Panc1 (cell line): ENCODE results near the gene TMEM184C. TPM values are rescaled to one million over a fixed set of nuclear protein-coding genes. Genes with fewer than 3 reads are reported as not detected.

Source experiments
- ATAC-seq: fragments of 200-7000 bp; cut with Tn5 transposase; 2 replicates; pipeline ENCODE4 v1.9.1; 2020; ENCODE audit warnings: mild to moderate bottlenecking, moderate library complexity
- BruUV-seq: library from RNA; stranded (reverse); fragments of 400-500 nt; replicated peaks from 2 replicates; lab custom pipeline; 2021; lab: Mats Ljungman, UMichigan
- CTCF ChIA-PET: fragments of 300-600 bp; sonication (Branson Sonifier 250); formaldehyde crosslinking; loops from one replicate; lab custom pipeline; 2022; ENCODE audit warnings: antibody characterized with exemption; lab: Charles Lee
- POLR2A ChIA-PET: fragments of 300-600 bp; sonication (Branson Sonifier 250); formaldehyde crosslinking; loops from one replicate; lab custom pipeline; 2022; ENCODE audit warnings: antibody characterized with exemption; lab: Charles Lee
- DNase-seq: peaks from one replicate; pipeline ENCODE4 v3.0.0-alpha.2; 2010; ENCODE audit warnings: low read depth, low spot score
- H3K27ac ChIP-seq: 2 replicates; pipeline ENCODE4 v1.5.1; 2011; ENCODE audit warnings: mild to moderate bottlenecking, low read length, inconsistent platforms
- H3K27me3 ChIP-seq: fragments of 200-500 bp; sonication (Bioruptor generic); 2 replicates; pipeline ENCODE4 v1.6.0; 2014; ENCODE audit warnings: low read length, inconsistent platforms; ENCODE audit not compliant: control insufficient read depth, insufficient read depth
- H3K36me3 ChIP-seq: fragments of 200-500 bp; sonication (Bioruptor generic); 2 replicates; pipeline ENCODE4 v1.5.1; 2014; ENCODE audit warnings: inconsistent platforms, mild to moderate bottlenecking, low read length, moderate library complexity; ENCODE audit not compliant: control insufficient read depth, insufficient read depth
- H3K4me1 ChIP-seq: 2 replicates; pipeline ENCODE4 v1.5.1; 2011; ENCODE audit warnings: inconsistent platforms, mild to moderate bottlenecking, low read length, moderate library complexity; ENCODE audit not compliant: control insufficient read depth, insufficient read depth
- H3K4me3 ChIP-seq, 2 experiments: 2 replicates each; pipeline ENCODE4 v1.5.1; 2011 to 2012; ENCODE audit warnings: low read depth in 2 of 2, low read length in 2 of 2, mild to moderate bottlenecking in 2 of 2, inconsistent platforms in 1 of 2, moderate library complexity in 1 of 2
- H3K9me3 ChIP-seq: fragments of 200-500 bp; sonication (Bioruptor generic); 2 replicates; pipeline ENCODE4 v1.5.1; 2014; ENCODE audit warnings: low read depth, mild to moderate bottlenecking, inconsistent platforms, low read length, moderate library complexity; ENCODE audit not compliant: control insufficient read depth, insufficient read depth
- POLR2AphosphoS5 ChIP-seq: IDR thresholded peaks from 2 replicates; pipeline ENCODE4 v1.6.1; 2012; ENCODE audit warnings: mild to moderate bottlenecking, low read depth, low read length, moderate library complexity
- SIN3A ChIP-seq: IDR thresholded peaks from 2 replicates; pipeline ENCODE4 v1.6.1; 2012; ENCODE audit warnings: low read depth, mild to moderate bottlenecking, low read length, moderate library complexity, borderline replicate concordance; ENCODE audit not compliant: insufficient read depth
- TCF7L2 ChIP-seq: IDR thresholded peaks from 2 replicates; pipeline ENCODE4 v1.6.1; 2011; ENCODE audit warnings: mild to moderate bottlenecking, low read depth, low read length, inconsistent platforms
- in situ Hi-C: cut with HindIII; loops from 2 replicates; pipeline ENCODE4 v1.10.0; 2016; ENCODE audit warnings: low sequenced_read_pairs, low pct_unique_long_range_greater_than_20kb
- intact Hi-C: fragments of 100-400 bp; cut with micrococcal nuclease; formaldehyde crosslinking; loops from one replicate; pipeline ENCODE4 v1.10.0; 2022; ENCODE audit not compliant: unreplicated experiment
- total RNA-seq: library from RNA; stranded (reverse); gene quantifications from one replicate; pipeline ENCODE4 v1.2.1, GENCODE V29; 2021; ENCODE audit not compliant: unreplicated experiment
- TF ChIP-seq, protein P1 (sequence below), 2 experiments: IDR thresholded peaks; 2 replicates each; pipeline ENCODE4 v1.6.1; 2011 to 2012; ENCODE audit warnings: low read depth in 2 of 2, control low read depth in 1 of 2, low read length in 1 of 2, mild to moderate bottlenecking in 1 of 2, moderate library complexity in 1 of 2; ENCODE audit not compliant: insufficient read depth in 1 of 2
- TF ChIP-seq, protein P2 (sequence below): fragments of 450-650 bp; IDR thresholded peaks from 2 replicates; pipeline ENCODE4 v1.5.1; 2017; ENCODE audit warnings: mild to moderate bottlenecking

TMEM184C gene
- total RNA-seq, 1 experiment from 2014 or later: 26.5 TPM

DNA sequence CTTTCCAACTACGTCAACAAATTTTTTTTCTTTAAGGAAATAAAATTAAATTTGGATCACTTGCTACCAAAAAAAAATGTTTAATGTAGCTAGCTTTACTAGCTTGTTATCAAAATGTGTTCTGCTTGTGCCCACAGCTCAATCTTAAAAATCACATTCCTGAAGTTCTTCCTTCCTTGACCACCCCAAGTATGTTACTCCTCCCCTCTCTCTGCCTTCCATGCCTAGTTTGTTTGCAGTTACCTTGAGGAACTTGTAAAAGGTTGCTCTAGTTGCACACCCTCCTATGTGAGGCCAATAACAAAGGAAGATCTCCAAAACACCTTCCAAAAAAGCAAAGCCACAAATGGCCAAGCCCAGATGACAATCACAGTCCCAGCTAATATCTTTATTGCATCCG, 19.6 kb upstream of the TMEM184C start:
- ChIA-PET CTCF (no interaction called here), POLR2A (no interaction called here)
- BruUV-seq: no TSS peak
- intact Hi-C loops (no loop called here), in situ Hi-C loops (no loop called here)
- no peak overlapping the region for H3K27ac ChIP-seq
- DNase-seq (no peak), ATAC-seq (no peak)
- no peaks in the 10 kb centered on the region for H3K36me3 ChIP-seq
- no peaks in the 10 kb centered on the region for H3K4me1 ChIP-seq
- TF ChIP-seq TCF7L2 (no peak), POLR2AphosphoS5 (no peak), SIN3A (no peak)
- TF ChIP-seq, protein P1, sequence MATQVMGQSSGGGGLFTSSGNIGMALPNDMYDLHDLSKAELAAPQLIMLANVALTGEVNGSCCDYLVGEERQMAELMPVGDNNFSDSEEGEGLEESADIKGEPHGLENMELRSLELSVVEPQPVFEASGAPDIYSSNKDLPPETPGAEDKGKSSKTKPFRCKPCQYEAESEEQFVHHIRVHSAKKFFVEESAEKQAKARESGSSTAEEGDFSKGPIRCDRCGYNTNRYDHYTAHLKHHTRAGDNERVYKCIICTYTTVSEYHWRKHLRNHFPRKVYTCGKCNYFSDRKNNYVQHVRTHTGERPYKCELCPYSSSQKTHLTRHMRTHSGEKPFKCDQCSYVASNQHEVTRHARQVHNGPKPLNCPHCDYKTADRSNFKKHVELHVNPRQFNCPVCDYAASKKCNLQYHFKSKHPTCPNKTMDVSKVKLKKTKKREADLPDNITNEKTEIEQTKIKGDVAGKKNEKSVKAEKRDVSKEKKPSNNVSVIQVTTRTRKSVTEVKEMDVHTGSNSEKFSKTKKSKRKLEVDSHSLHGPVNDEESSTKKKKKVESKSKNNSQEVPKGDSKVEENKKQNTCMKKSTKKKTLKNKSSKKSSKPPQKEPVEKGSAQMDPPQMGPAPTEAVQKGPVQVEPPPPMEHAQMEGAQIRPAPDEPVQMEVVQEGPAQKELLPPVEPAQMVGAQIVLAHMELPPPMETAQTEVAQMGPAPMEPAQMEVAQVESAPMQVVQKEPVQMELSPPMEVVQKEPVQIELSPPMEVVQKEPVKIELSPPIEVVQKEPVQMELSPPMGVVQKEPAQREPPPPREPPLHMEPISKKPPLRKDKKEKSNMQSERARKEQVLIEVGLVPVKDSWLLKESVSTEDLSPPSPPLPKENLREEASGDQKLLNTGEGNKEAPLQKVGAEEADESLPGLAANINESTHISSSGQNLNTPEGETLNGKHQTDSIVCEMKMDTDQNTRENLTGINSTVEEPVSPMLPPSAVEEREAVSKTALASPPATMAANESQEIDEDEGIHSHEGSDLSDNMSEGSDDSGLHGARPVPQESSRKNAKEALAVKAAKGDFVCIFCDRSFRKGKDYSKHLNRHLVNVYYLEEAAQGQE (IDR thresholded peaks at IDR 0.05; ENCODE audit: insufficient read depth in 1 of 2, low read depth in 2 of 2, low read length in 1 of 2): no peak
- TF ChIP-seq, protein P2, sequence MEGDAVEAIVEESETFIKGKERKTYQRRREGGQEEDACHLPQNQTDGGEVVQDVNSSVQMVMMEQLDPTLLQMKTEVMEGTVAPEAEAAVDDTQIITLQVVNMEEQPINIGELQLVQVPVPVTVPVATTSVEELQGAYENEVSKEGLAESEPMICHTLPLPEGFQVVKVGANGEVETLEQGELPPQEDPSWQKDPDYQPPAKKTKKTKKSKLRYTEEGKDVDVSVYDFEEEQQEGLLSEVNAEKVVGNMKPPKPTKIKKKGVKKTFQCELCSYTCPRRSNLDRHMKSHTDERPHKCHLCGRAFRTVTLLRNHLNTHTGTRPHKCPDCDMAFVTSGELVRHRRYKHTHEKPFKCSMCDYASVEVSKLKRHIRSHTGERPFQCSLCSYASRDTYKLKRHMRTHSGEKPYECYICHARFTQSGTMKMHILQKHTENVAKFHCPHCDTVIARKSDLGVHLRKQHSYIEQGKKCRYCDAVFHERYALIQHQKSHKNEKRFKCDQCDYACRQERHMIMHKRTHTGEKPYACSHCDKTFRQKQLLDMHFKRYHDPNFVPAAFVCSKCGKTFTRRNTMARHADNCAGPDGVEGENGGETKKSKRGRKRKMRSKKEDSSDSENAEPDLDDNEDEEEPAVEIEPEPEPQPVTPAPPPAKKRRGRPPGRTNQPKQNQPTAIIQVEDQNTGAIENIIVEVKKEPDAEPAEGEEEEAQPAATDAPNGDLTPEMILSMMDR: no peak
- no peaks in the 10 kb centered on the region for H3K27me3 ChIP-seq
- H3K4me3 ChIP-seq: no peak overlapping the region
- H3K9me3 ChIP-seq: no peaks in the 10 kb centered on the region

DNA sequence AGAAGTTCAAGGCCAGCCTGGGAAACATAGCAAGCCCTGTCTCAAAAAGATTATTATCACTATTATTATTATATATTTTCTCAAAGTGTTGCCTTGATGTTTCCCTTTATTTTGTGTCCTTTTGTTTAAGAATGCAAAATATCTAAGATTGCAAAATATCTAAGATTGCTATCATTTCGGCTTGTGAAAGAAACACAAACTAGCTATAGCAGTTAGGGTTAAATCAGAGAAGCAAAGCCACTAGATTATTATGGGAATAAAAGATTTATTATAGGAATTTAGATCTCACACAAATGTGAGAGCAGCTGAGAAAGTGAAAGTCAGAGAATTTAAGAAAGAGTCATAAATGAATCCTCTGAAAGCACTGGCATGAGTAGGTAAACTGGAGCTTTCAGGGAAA, 18.0 kb upstream of the TMEM184C start:
- no peaks in the 10 kb centered on the region for H3K27me3 ChIP-seq
- no TSS peak for BruUV-seq
- no peaks in the 10 kb centered on the region for H3K36me3 ChIP-seq
- in situ Hi-C loops: no loop called here
- no peaks in the 10 kb centered on the region for H3K9me3 ChIP-seq
- H3K4me3 ChIP-seq: no peak overlapping the region
- ATAC-seq (no peak), DNase-seq (no peak)
- H3K4me1 ChIP-seq: no peaks in the 10 kb centered on the region
- ChIA-PET CTCF (no interaction called here), POLR2A (no interaction called here)
- TF ChIP-seq, protein P1 (IDR thresholded peaks at IDR 0.05; ENCODE audit: insufficient read depth in 1 of 2, low read depth in 2 of 2, low read length in 1 of 2): no peak
- TF ChIP-seq TCF7L2 (no peak), POLR2AphosphoS5 (no peak), SIN3A (no peak)
- TF ChIP-seq, protein P2: no peak
- no peak overlapping the region for H3K27ac ChIP-seq
- intact Hi-C loops: no loop called here
